Upper lobe of right lung (tissue), 1 donor: ENCODE measurements around the gene ZMIZ2. TPM values are rescaled to one million over a fixed set of nuclear protein-coding genes. Genes with fewer than 3 reads are reported as not detected.

Source experiments
- ATAC-seq: fragments of 200-7000 bp; cut with Tn5 transposase; one replicate; pipeline ENCODE4 v1.9.1; 2020; ENCODE audit warnings: mild to moderate bottlenecking, moderate library complexity
- DNase-seq: peaks from one replicate; pipeline ENCODE4 v3.0.0-alpha.2; 2020
- H3K27ac ChIP-seq: fragments of 200-600 bp; one replicate; pipeline ENCODE4 v1.8.0; 2022
- H3K27me3 ChIP-seq: fragments of 200-600 bp; one replicate; pipeline ENCODE4 v1.8.0; 2022; ENCODE audit warnings: mild to moderate bottlenecking
- H3K36me3 ChIP-seq: fragments of 200-600 bp; one replicate; pipeline ENCODE4 v1.8.0; 2022
- H3K4me1 ChIP-seq: fragments of 200-600 bp; one replicate; pipeline ENCODE4 v1.8.0; 2022
- H3K4me3 ChIP-seq: fragments of 200-600 bp; one replicate; pipeline ENCODE4 v1.8.0; 2022; ENCODE audit warnings: mild to moderate bottlenecking
- H3K9me3 ChIP-seq: fragments of 200-600 bp; one replicate; pipeline ENCODE4 v1.8.0; 2022
- intact Hi-C: fragments of 100-400 bp; cut with DNase I; formaldehyde crosslinking; loops from one replicate; pipeline ENCODE4 v1.11.0; 2022
- total RNA-seq: library from RNA; stranded (reverse); fragmentation: NEBNext Ultra II Directional; extraction: Animal tissue kit (Norgen Biotek cat#: 25700); gene quantifications from one replicate; pipeline ENCODE4 v1.2.1, GENCODE V29; 2021
- TF ChIP-seq, protein P1 (sequence below): fragments of 200-600 bp; IDR thresholded peaks from one replicate; pipeline ENCODE4 v1.8.0; 2022; ENCODE audit warnings: antibody characterized with exemption
- donor health status: DM: no; HTN: yes; CAD: no; lungs with severe emphysema.

Gene ZMIZ2
- total RNA-seq, 1 donor from 2014 or later: 95.4 TPM

DNA sequence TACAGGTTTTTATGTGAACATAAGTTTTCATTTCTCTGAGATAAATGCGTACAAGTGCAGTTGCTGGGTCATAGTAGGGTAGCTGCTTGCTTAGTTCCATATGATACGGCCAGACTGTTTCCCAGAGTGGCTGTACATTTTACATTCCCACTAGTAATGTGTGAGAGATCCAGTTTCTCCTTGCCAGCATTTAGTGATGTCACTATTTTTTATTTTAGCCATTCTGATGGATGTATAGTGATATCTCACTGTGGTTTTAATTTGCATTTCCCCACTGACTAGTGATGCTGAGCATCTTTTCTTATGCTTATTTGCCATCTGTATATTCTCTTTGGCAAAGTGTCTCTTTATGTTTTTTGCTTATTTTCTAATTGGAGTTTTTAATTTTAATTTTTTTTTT lies 4.2 kb downstream of the ZMIZ2 start:
- H3K9me3 ChIP-seq: no peaks in the 10 kb centered on the region
- intact Hi-C loops: no loop called here
- TF ChIP-seq, protein P1, sequence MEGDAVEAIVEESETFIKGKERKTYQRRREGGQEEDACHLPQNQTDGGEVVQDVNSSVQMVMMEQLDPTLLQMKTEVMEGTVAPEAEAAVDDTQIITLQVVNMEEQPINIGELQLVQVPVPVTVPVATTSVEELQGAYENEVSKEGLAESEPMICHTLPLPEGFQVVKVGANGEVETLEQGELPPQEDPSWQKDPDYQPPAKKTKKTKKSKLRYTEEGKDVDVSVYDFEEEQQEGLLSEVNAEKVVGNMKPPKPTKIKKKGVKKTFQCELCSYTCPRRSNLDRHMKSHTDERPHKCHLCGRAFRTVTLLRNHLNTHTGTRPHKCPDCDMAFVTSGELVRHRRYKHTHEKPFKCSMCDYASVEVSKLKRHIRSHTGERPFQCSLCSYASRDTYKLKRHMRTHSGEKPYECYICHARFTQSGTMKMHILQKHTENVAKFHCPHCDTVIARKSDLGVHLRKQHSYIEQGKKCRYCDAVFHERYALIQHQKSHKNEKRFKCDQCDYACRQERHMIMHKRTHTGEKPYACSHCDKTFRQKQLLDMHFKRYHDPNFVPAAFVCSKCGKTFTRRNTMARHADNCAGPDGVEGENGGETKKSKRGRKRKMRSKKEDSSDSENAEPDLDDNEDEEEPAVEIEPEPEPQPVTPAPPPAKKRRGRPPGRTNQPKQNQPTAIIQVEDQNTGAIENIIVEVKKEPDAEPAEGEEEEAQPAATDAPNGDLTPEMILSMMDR: no peak
- no peaks in the 10 kb centered on the region for H3K27me3 ChIP-seq
- ATAC-seq (no peak), DNase-seq (no peak)
- no peak overlapping the region for H3K27ac ChIP-seq
- H3K4me1 ChIP-seq: peaks cover 56% of the 10 kb centered on the region
- H3K4me3 ChIP-seq: no peak overlapping the region
- H3K36me3 ChIP-seq: peaks cover 11% of the 10 kb centered on the region

DNA sequence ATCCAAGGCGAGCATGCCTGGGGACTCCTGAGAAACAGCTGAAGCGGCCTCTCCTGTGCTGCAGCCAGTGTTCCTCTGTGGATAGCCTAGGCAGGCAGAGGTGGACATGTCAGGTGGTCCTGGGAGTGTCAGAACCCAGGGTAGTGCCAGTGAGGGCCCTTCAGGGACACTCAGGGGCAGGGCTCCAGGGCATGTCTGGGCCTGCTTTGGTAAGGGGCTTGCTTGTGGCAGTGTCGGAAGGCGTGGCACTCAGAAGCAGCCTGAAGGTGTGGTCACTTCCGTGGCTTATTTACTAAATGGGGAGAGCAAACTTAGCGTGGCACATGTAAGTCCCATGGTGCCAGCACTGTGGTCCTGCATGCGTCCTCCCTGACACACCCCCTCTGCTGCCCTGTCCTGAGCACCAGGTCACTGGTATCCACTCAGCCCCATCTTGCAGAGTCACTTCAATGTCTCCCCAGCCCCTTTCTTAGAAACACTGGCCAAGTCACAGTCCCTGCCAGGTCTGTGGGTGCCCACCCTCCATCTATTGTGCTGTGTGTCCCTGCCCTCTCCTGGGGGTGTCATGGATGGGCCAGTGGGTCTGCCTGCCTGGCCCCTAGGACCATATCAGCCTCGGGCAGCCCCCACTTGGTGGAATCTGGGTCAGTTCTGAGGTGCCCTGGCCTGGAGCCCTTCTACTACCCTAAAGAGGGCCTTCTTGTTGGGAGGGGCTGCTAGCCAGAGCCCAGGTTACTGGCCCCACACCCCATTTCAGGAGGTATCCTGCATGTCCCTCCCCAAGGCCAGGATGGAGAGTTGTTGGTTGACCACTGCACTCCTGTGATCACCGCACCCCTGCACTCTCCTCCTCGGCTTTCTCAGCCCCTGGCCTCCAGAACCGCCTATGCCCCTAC lies 6.4 kb downstream of the ZMIZ2 start:
- intact Hi-C loops: no loop called here
- H3K4me1 ChIP-seq: peaks cover 50% of the 10 kb centered on the region
- H3K9me3 ChIP-seq: no peaks in the 10 kb centered on the region
- no peak overlapping the region for H3K4me3 ChIP-seq
- H3K27me3 ChIP-seq: no peaks in the 10 kb centered on the region
- peak; percentile 12 for ATAC-seq
- peak overlapping the region; percentile 60 for H3K27ac ChIP-seq
- peaks cover 26% of the 10 kb centered on the region for H3K36me3 ChIP-seq
- DNase-seq: no peak
- TF ChIP-seq, protein P1: no peak

DNA sequence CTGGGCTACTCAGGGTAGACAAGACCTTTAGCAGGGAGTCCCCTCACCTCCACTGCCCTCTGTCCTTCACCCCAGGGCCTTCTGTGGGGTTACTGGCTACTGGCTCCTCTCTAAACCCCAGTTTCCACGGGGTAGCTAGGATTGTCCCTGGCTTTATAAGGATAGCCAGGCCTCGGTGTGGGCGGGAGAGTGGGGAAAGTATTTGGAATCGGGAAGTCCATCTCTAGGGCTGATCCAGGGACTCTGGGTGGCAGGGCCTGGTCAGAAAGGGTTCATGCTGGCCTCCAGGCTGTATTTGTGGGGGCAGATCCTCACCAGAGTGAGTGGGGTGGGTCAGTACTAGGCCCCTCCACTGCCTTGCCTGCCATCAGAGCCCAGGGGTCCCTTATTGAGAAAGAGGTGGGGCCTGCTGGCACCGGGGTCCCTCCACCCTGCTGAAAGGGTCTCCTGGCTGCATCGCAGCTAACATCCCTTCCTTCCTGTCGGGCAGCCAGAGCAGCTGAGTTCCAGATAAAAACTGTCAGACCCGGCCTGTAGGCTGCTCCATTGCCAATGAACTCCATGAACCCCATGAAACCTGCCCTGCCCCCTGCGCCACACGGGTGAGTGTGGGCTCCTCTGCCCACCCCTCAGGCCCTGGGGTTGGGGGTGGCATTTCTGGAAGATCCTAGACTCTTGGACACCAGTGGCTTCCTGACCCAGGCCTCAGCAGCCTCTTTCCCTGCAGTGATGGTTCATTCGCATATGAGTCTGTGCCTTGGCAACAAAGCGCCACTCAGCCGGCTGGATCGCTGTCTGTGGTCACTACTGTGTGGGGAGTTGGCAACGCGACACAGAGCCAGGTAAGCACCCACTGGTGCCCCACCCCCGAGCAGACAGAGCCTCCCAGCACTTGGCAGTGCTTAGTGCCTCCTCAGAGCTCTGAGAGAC lies 7.3 kb downstream of the ZMIZ2 start:
- TF ChIP-seq, protein P1: no peak
- no peaks in the 10 kb centered on the region for H3K27me3 ChIP-seq
- peaks cover 41% of the 10 kb centered on the region for H3K4me1 ChIP-seq
- H3K27ac ChIP-seq: peak overlapping the region; percentile 60
- H3K4me3 ChIP-seq: no peak overlapping the region
- no peaks in the 10 kb centered on the region for H3K9me3 ChIP-seq
- peak; percentile 34 for ATAC-seq
- DNase-seq: peak; percentile 66
- H3K36me3 ChIP-seq: peaks cover 35% of the 10 kb centered on the region
- intact Hi-C loops: no loop called here

GRCh38 chr7:44756904-44757303 lies 8.3 kb downstream of the ZMIZ2 start:
- TF ChIP-seq, protein P1: no peak
- Histone ChIP-seq H3K27me3 (no peaks in the 10 kb centered on the region), H3K9me3 (no peaks in the 10 kb centered on the region), H3K36me3 (peaks cover 43% of the 10 kb centered on the region), H3K4me1 (peaks cover 33% of the 10 kb centered on the region), H3K27ac (no peak overlapping the region), H3K4me3 (no peak overlapping the region)
- intact Hi-C loops: no loop called here
- DNase-seq (no peak), ATAC-seq (no peak)

DNA sequence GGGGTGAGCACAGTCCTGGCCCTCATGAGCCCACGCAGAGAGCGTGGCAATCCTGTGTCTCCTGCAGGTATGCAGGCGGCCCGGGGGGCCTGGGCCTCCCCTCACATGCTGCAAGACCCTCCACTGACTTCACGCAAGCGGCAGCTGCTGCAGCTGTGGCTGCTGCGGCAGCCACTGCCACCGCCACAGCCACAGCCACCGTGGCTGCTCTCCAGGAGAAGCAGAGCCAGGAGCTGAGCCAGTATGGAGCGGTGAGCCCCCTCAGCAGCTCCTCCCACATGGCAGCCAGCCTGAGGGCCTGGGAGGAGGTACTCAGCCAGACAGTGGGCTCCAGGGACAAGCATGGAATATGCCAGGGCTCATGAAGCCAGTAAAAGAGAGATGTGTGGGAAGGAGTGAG lies 8.7 kb downstream of the ZMIZ2 start:
- no peak for ATAC-seq

More for the DNA sequence above, 8.7 kb downstream of the ZMIZ2 start:
- Histone ChIP-seq H3K27ac (no peak overlapping the region), H3K4me1 (peaks cover 33% of the 10 kb centered on the region), H3K9me3 (no peaks in the 10 kb centered on the region), H3K27me3 (no peaks in the 10 kb centered on the region), H3K36me3 (peaks cover 47% of the 10 kb centered on the region), H3K4me3 (no peak overlapping the region)
- TF ChIP-seq, protein P1: no peak
- intact Hi-C loops: no loop called here
- no peak for DNase-seq
